OCI-LY7 (cell line): ENCODE results near the gene AP1B1. TPM values are rescaled to one million over a fixed set of nuclear protein-coding genes. Genes with fewer than 3 reads are reported as not detected.

Experiments
- BruUV-seq: library from RNA; stranded (reverse); fragments of 400-500 nt; replicated peaks from 2 replicates; lab custom pipeline; 2021; lab: Mats Ljungman, UMichigan
- CTCF ChIA-PET: fragments of 300-600 bp; sonication (Branson Sonifier 250); formaldehyde crosslinking; loops from one replicate; lab custom pipeline; 2022; ENCODE audit warnings: antibody characterized with exemption; ENCODE audit not compliant: unreplicated experiment; lab: Charles Lee
- POLR2A ChIA-PET: fragments of 300-600 bp; sonication (Branson Sonifier 250); formaldehyde crosslinking; loops from one replicate; lab custom pipeline; 2022; ENCODE audit warnings: antibody characterized with exemption; lab: Charles Lee
- DNase-seq: peaks from one replicate; pipeline ENCODE4 v3.0.0-alpha.2; 2015; ENCODE audit warnings: low spot score
- H2AFZ ChIP-seq: fragments of 200-600 bp; sonication (generic), shearing (Covaris generic); 2 replicates; pipeline ENCODE4 v1.6.1; 2014; ENCODE audit warnings: mild to moderate bottlenecking, antibody characterized with exemption, low read length, moderate library complexity
- H3K27ac ChIP-seq: fragments of 200-600 bp; sonication (generic); 2 replicates; pipeline ENCODE4 v1.5.1; 2014; ENCODE audit warnings: mixed run types, low read depth, mild to moderate bottlenecking, moderate library complexity, low read length, inconsistent platforms; ENCODE audit not compliant: poor library complexity, severe bottlenecking
- H3K36me3 ChIP-seq: fragments of 200-600 bp; sonication (generic); 2 replicates; pipeline ENCODE4 v1.6.1; 2014; ENCODE audit warnings: mild to moderate bottlenecking, antibody characterized with exemption, low read length, moderate library complexity, mixed read lengths; ENCODE audit not compliant: insufficient read depth
- H3K4me1 ChIP-seq: fragments of 200-600 bp; sonication (generic); 2 replicates; pipeline ENCODE4 v1.5.1; 2014; ENCODE audit warnings: mild to moderate bottlenecking, low read length; ENCODE audit not compliant: insufficient read depth, poor library complexity, severe bottlenecking
- H3K4me2 ChIP-seq: fragments of 200-600 bp; sonication (generic); 2 replicates; pipeline ENCODE4 v1.6.1; 2014; ENCODE audit warnings: mild to moderate bottlenecking, low read length
- H3K4me3 ChIP-seq: fragments of 200-600 bp; sonication (generic); 2 replicates; pipeline ENCODE4 v1.5.1; 2014; ENCODE audit warnings: mild to moderate bottlenecking, low read depth, low read length; ENCODE audit not compliant: poor library complexity, severe bottlenecking
- H3K79me2 ChIP-seq: fragments of 200-600 bp; sonication (generic); 2 replicates; pipeline ENCODE4 v1.6.1; 2016; ENCODE audit warnings: low read depth, mild to moderate bottlenecking, low read length, moderate library complexity, mixed read lengths; ENCODE audit not compliant: insufficient read depth
- H3K9me2 ChIP-seq: fragments of 200-600 bp; sonication (generic); 2 replicates; pipeline ENCODE4 v1.6.1; 2016; ENCODE audit warnings: mild to moderate bottlenecking, low read length, mixed read lengths; ENCODE audit not compliant: insufficient read depth
- H3K9me3 ChIP-seq: fragments of 200-600 bp; sonication (generic); 2 replicates; pipeline ENCODE4 v1.6.1; 2014; ENCODE audit warnings: mild to moderate bottlenecking, mixed run types, low read length, mixed read lengths
- H4K20me1 ChIP-seq: fragments of 200-600 bp; sonication (generic); 2 replicates; pipeline ENCODE4 v1.6.1; 2014; ENCODE audit warnings: mild to moderate bottlenecking, antibody characterized with exemption, low read length, moderate library complexity, mixed read lengths; ENCODE audit not compliant: insufficient read depth
- CTCF ChIP-seq: fragments of 200-600 bp; sonication (generic); conservative IDR thresholded peaks from 2 replicates; pipeline ENCODE4 v1.5.1; 2014; ENCODE audit warnings: mild to moderate bottlenecking, antibody characterized with exemption, low read length, moderate library complexity, mixed read lengths
- EZH2phosphoT487 ChIP-seq: fragments of 200-600 bp; sonication (generic); IDR thresholded peaks from 2 replicates; pipeline ENCODE4 v1.6.1; 2018; ENCODE audit warnings: low read depth, borderline replicate concordance, mild to moderate bottlenecking, mixed run types, antibody characterized with exemption, low read length, moderate library complexity, mixed read lengths
- intact Hi-C: fragments of 100-400 bp; cut with micrococcal nuclease; formaldehyde crosslinking; loops from one replicate; pipeline ENCODE4 v1.10.0; 2022; ENCODE audit not compliant: unreplicated experiment
- total RNA-seq, 2 experiments: library from RNA; depleted of rRNA in 1 of 2; stranded (reverse); fragments of >200 nt in 1 of 2; shearing (Covaris generic) in 1 of 2; gene quantifications; 2 replicates each; pipeline ENCODE4 v1.2.3, GENCODE V29; 2014 to 2022

Gene AP1B1
- total RNA-seq, 2 experiments from 2014 or later: 111 to 156 TPM

- Histone ChIP-seq H3K36me3 (peaks cover 99% of the 10 kb centered on the region), H3K4me1 (no peaks in the 10 kb centered on the region), H3K27ac (no peak overlapping the region), H3K4me2 (no peak overlapping the region), H3K79me2 (no peaks in the 10 kb centered on the region), H3K4me3 (no peak overlapping the region), H2AFZ (no peak overlapping the region), H4K20me1 (no peaks in the 10 kb centered on the region; the same call in 1 of the 2 replicates), H3K9me2 (no peaks in the 10 kb centered on the region), H3K9me3 (no peaks in the 10 kb centered on the region)
- ChIA-PET POLR2A (no interaction called here), CTCF (interaction anchor here (0.6 kb wide), 1 partner anchor 9 kb away, joined by 3 read pairs; no protein-coding TSS in a partner anchor)
- no TSS peak for BruUV-seq
- no peak for TF ChIP-seq CTCF
- TF ChIP-seq EZH2phosphoT487: no peak
- DNase-seq: no peak
- intact Hi-C loops: no loop called here
Measured at GRCh38 chr22:29332886-29333496, 55.4 kb downstream of the AP1B1 start.

- H3K4me3 ChIP-seq: no peak overlapping the region
- no peaks in the 10 kb centered on the region; the same call in 1 of the 2 replicates for H4K20me1 ChIP-seq
- no peaks in the 10 kb centered on the region for H3K4me1 ChIP-seq
- no TSS peak for BruUV-seq
- peaks cover 99% of the 10 kb centered on the region for H3K36me3 ChIP-seq
- H3K4me2 ChIP-seq: no peak overlapping the region
- H3K79me2 ChIP-seq: no peaks in the 10 kb centered on the region
- TF ChIP-seq CTCF (no peak), EZH2phosphoT487 (no peak)
- H2AFZ ChIP-seq: no peak overlapping the region
- CTCF ChIA-PET: no interaction called here
- no peak overlapping the region for H3K27ac ChIP-seq
- POLR2A ChIA-PET: no interaction called here
- no peak for DNase-seq
- no peaks in the 10 kb centered on the region for H3K9me3 ChIP-seq
- intact Hi-C loops: no loop called here
- no peaks in the 10 kb centered on the region for H3K9me2 ChIP-seq
Measured at GRCh38 chr22:29331658-29332300, 56.6 kb downstream of the AP1B1 start.

DNA sequence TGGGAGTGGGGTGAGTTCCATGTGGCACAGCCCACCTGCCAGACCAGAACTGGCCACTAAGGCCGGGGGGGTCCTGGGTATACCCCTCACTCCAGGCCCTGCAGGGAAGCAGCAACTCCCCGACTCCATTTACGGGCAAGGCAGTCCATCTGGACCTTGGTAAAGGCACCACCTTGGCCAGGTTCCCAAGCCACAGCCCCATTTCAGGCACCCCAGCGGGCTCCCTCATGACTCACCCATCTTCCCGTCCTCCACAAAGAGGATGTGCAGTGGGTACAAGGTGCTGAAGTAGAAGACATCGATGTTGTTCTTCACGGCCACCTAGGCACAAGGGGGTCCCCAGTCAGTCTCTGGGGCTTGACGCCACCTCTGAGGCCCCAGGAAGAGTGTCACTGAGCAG is 57.2 kb downstream of the AP1B1 start:
- intact Hi-C loops: no loop called here
- H3K9me3 ChIP-seq: no peaks in the 10 kb centered on the region
- CTCF ChIA-PET: no interaction called here
- no peaks in the 10 kb centered on the region for H3K4me1 ChIP-seq
- no TSS peak for BruUV-seq
- H3K9me2 ChIP-seq: no peaks in the 10 kb centered on the region
- no peaks in the 10 kb centered on the region; the same call in 1 of the 2 replicates for H4K20me1 ChIP-seq
- no peak for TF ChIP-seq EZH2phosphoT487
- no peak for TF ChIP-seq CTCF
- POLR2A ChIA-PET: no interaction called here
- no peak for DNase-seq
- no peak overlapping the region for H2AFZ ChIP-seq
- H3K4me2 ChIP-seq: no peak overlapping the region
- no peaks in the 10 kb centered on the region for H3K79me2 ChIP-seq
- no peak overlapping the region for H3K4me3 ChIP-seq
- H3K36me3 ChIP-seq: peaks cover 100% of the 10 kb centered on the region
- no peak overlapping the region for H3K27ac ChIP-seq
